Neural progenitor cell (in vitro differentiated cells): ENCODE measurements around the gene PREX1. TPM values are rescaled to one million over a fixed set of nuclear protein-coding genes. Genes with fewer than 3 reads are reported as not detected.

Experiments used
- DNase-seq: peaks from one replicate; pipeline ENCODE4 v3.0.0-alpha.2; 2016; ENCODE audit warnings: low spot score
- H2AFZ ChIP-seq: fragments of 200-600 bp; sonication (generic); replicated peaks from 2 replicates; pipeline ENCODE4 v1.6.1; 2016; ENCODE audit warnings: antibody characterized with exemption
- H3F3A ChIP-seq: fragments of 200-600 bp; sonication (generic); 2 replicates; pipeline ENCODE4 v1.6.1; 2016; ENCODE audit warnings: antibody characterized with exemption, low read depth
- H3K27ac ChIP-seq: fragments of 200-600 bp; sonication (generic); 2 replicates; pipeline ENCODE4 v1.5.1; 2016; ENCODE audit warnings: mild to moderate bottlenecking
- H3K27me3 ChIP-seq: fragments of 200-600 bp; sonication (generic); 2 replicates; pipeline ENCODE4 v1.6.1; 2016; ENCODE audit warnings: mild to moderate bottlenecking, moderate library complexity
- H3K36me3 ChIP-seq: fragments of 200-600 bp; sonication (generic); 2 replicates; pipeline ENCODE4 v1.5.1; 2016
- H3K4me1 ChIP-seq: fragments of 200-600 bp; sonication (generic); 2 replicates; pipeline ENCODE4 v1.6.1; 2016; ENCODE audit warnings: mixed run types
- H3K4me2 ChIP-seq: fragments of 200-600 bp; sonication (generic); 2 replicates; pipeline ENCODE4 v1.6.1; 2016
- H3K4me3 ChIP-seq: fragments of 200-600 bp; sonication (generic); 2 replicates; pipeline ENCODE4 v1.5.1; 2016
- H3K79me2 ChIP-seq: fragments of 200-600 bp; sonication (generic); 2 replicates; pipeline ENCODE4 v1.6.1; 2016; ENCODE audit warnings: low read depth
- H3K9ac ChIP-seq: fragments of 200-600 bp; sonication (generic); 2 replicates; pipeline ENCODE4 v1.6.1; 2016
- H3K9me3 ChIP-seq: fragments of 200-600 bp; sonication (generic); 2 replicates; pipeline ENCODE4 v1.5.1; 2016; ENCODE audit warnings: low read depth
- H4K20me1 ChIP-seq: fragments of 200-600 bp; sonication (generic); 2 replicates; pipeline ENCODE4 v1.6.1; 2016; ENCODE audit warnings: low read depth
- H3K27ac Mint-ChIP-seq: 3 replicates; pipeline ENCODE4 v1.8.0; 2021; ENCODE audit warnings: mixed read lengths
- H3K27me3 Mint-ChIP-seq: 2 replicates; pipeline ENCODE4 v1.8.0; 2022; ENCODE audit warnings: low read depth, mild to moderate bottlenecking, inconsistent platforms, moderate library complexity, mixed read lengths; ENCODE audit not compliant: insufficient read depth
- H3K36me3 Mint-ChIP-seq: 3 replicates; pipeline ENCODE4 v1.8.0; 2021; ENCODE audit warnings: mixed read lengths
- H3K4me1 Mint-ChIP-seq: 3 replicates; pipeline ENCODE4 v1.8.0; 2021; ENCODE audit warnings: mixed read lengths
- H3K4me3 Mint-ChIP-seq: 3 replicates; pipeline ENCODE4 v1.8.0; 2021; ENCODE audit warnings: mild to moderate bottlenecking, moderate library complexity, mixed read lengths
- H3K9me3 Mint-ChIP-seq: 3 replicates; pipeline ENCODE4 v1.8.0; 2020; ENCODE audit warnings: mixed read lengths
- CTCF ChIP-seq: fragments of 200-600 bp; sonication (generic); IDR thresholded peaks from 2 replicates; pipeline ENCODE4 v1.5.1; 2017; ENCODE audit warnings: antibody characterized with exemption, mild to moderate bottlenecking
- EZH2 ChIP-seq: fragments of 200-600 bp; sonication (generic); IDR thresholded peaks from 2 replicates; pipeline ENCODE4 v1.6.1; 2017; ENCODE audit warnings: antibody characterized with exemption, mild to moderate bottlenecking, moderate library complexity
- EZH2phosphoT487 ChIP-seq: fragments of 200-600 bp; sonication (generic); IDR thresholded peaks from 2 replicates; pipeline ENCODE4 v1.6.1; 2017; ENCODE audit warnings: antibody characterized with exemption
- total RNA-seq: library from RNA; depleted of rRNA; stranded (reverse); fragments of >200 nt; gene quantifications from 2 replicates; pipeline ENCODE4 v1.2.3, GENCODE V29; 2015; ENCODE audit warnings: low replicate concordance

Gene PREX1
- total RNA-seq, 1 donor from 2014 or later: 4.5 TPM

GRCh38 chr20:48721324-48722001 is 106.3 kb downstream of the PREX1 start:
- no peak overlapping the region for H3K4me3 Mint-ChIP-seq
- Histone ChIP-seq H3K4me1 (no peaks in the 10 kb centered on the region), H3K9ac (no peak overlapping the region), H3K27me3 (no peaks in the 10 kb centered on the region), H3K27ac (no peak overlapping the region), H3K4me3 (no peak overlapping the region), H3F3A (no peaks in the 10 kb centered on the region), H2AFZ (no peak overlapping the region), H3K79me2 (no peaks in the 10 kb centered on the region), H4K20me1 (peaks cover 4% of the 10 kb centered on the region), H3K4me2 (no peak overlapping the region), H3K36me3 (no peaks in the 10 kb centered on the region), H3K9me3 (no peaks in the 10 kb centered on the region)
- no peak for DNase-seq
- peaks cover 20% of the 10 kb centered on the region for H3K36me3 Mint-ChIP-seq
- H3K27ac Mint-ChIP-seq: peak overlapping the region; percentile 67
- TF ChIP-seq EZH2phosphoT487 (no peak), EZH2 (no peak), CTCF (no peak)
- no peaks in the 10 kb centered on the region for H3K9me3 Mint-ChIP-seq
- H3K27me3 Mint-ChIP-seq: peaks cover 6% of the 10 kb centered on the region
- peaks cover 50% of the 10 kb centered on the region for H3K4me1 Mint-ChIP-seq

GRCh38 chr20:48720256-48720985 is 107.4 kb downstream of the PREX1 start:
- Mint-ChIP-seq H3K4me3 (peak overlapping the region; percentile 26), H3K9me3 (no peaks in the 10 kb centered on the region), H3K27me3 (peaks cover 2% of the 10 kb centered on the region), H3K27ac (no peak overlapping the region), H3K36me3 (peaks cover 16% of the 10 kb centered on the region), H3K4me1 (peaks cover 47% of the 10 kb centered on the region)
- no peak overlapping the region for H3K27ac ChIP-seq
- no peak overlapping the region for H3K9ac ChIP-seq
- no peaks in the 10 kb centered on the region for H3K4me1 ChIP-seq
- H3K4me3 ChIP-seq: no peak overlapping the region
- no peaks in the 10 kb centered on the region for H3K79me2 ChIP-seq
- no peak overlapping the region for H3K4me2 ChIP-seq
- no peak overlapping the region for H2AFZ ChIP-seq
- H3K27me3 ChIP-seq: no peaks in the 10 kb centered on the region
- peaks cover 4% of the 10 kb centered on the region for H4K20me1 ChIP-seq
- TF ChIP-seq CTCF (no peak), EZH2phosphoT487 (no peak), EZH2 (no peak)
- no peaks in the 10 kb centered on the region for H3K36me3 ChIP-seq
- no peak for DNase-seq
- H3F3A ChIP-seq: no peaks in the 10 kb centered on the region
- no peaks in the 10 kb centered on the region for H3K9me3 ChIP-seq

GRCh38 chr20:48719598-48720255 is 108.1 kb downstream of the PREX1 start:
- Histone ChIP-seq H3K4me2 (no peak overlapping the region), H3K27me3 (no peaks in the 10 kb centered on the region), H3K9me3 (no peaks in the 10 kb centered on the region), H3K9ac (no peak overlapping the region), H2AFZ (no peak overlapping the region), H4K20me1 (peaks cover 4% of the 10 kb centered on the region), H3F3A (no peaks in the 10 kb centered on the region), H3K4me3 (no peak overlapping the region), H3K79me2 (no peaks in the 10 kb centered on the region), H3K4me1 (no peaks in the 10 kb centered on the region), H3K27ac (no peak overlapping the region), H3K36me3 (no peaks in the 10 kb centered on the region)
- Mint-ChIP-seq H3K36me3 (peaks cover 16% of the 10 kb centered on the region), H3K9me3 (no peaks in the 10 kb centered on the region), H3K27ac (no peak overlapping the region), H3K4me3 (no peak overlapping the region), H3K27me3 (peaks cover 2% of the 10 kb centered on the region), H3K4me1 (peaks cover 42% of the 10 kb centered on the region)
- no peak for DNase-seq
- TF ChIP-seq EZH2phosphoT487 (no peak), CTCF (no peak), EZH2 (no peak)
